Heart right ventricle (tissue), 16 donors: ENCODE measurements around the gene OR4C45. TPM values are rescaled to one million over a fixed set of nuclear protein-coding genes. Genes with fewer than 3 reads are reported as not detected.
"Not testable (repeated sequence)": the region's sequence is repeated elsewhere in the genome, so short reads cannot be mapped to it uniquely, and the experiment has no call there.

Experiments
- ATAC-seq, 8 donors: fragments of 200-7000 bp; cut with Tn5 transposase; one replicate each; pipeline ENCODE4 v1.9.1; 2020; ENCODE audit warnings: mild to moderate bottlenecking in 8 of 8, moderate library complexity in 8 of 8, moderate number of reproducible peaks in 1 of 8
- DNase-seq, 2 donors: peaks; one replicate each; pipeline ENCODE4 v3.0.0-alpha.2; 2020
- H3K27ac ChIP-seq, 10 donors: fragments of 200-600 bp; sonication (generic) in 2 of 10; one replicate each; pipeline versions ENCODE4 v1.5.0 to v1.8.0; 2020 to 2022; ENCODE audit warnings: mild to moderate bottlenecking in 3 of 10
- H3K27me3 ChIP-seq, 7 donors: fragments of 200-600 bp; one replicate each; pipeline ENCODE4 v1.8.0; 2021 to 2022; ENCODE audit warnings: mild to moderate bottlenecking in 2 of 7
- H3K36me3 ChIP-seq, 9 donors: fragments of 200-600 bp; sonication (generic) in 1 of 9; one replicate each; pipeline versions ENCODE4 v1.5.0 to v1.8.0; 2020 to 2022; ENCODE audit warnings: mild to moderate bottlenecking in 2 of 9
- H3K4me1 ChIP-seq, 9 donors: fragments of 200-600 bp; sonication (generic) in 1 of 9; one replicate each; pipeline versions ENCODE4 v1.5.0 to v1.8.0; 2020 to 2022; ENCODE audit warnings: mild to moderate bottlenecking in 4 of 9
- H3K4me3 ChIP-seq, 10 donors: fragments of 200-600 bp; sonication (generic) in 2 of 10; one replicate each; pipeline versions ENCODE4 v1.5.0 to v1.8.0; 2020 to 2022; ENCODE audit warnings: mild to moderate bottlenecking in 7 of 10, moderate library complexity in 2 of 10
- H3K9me3 ChIP-seq, 11 donors: fragments of 200-600 bp in 10 of 11; sonication (generic) in 2 of 11; one replicate each; pipeline versions ENCODE4 v1.5.0 to v1.8.0; 2013 to 2022; ENCODE audit warnings: mild to moderate bottlenecking in 2 of 11, control low read depth in 1 of 11, moderate library complexity in 1 of 11
- CTCF ChIP-seq, 9 donors: fragments of 200-600 bp; sonication (generic) in 2 of 9; IDR thresholded peaks; one replicate each; pipeline versions ENCODE4 v1.5.0 to v1.8.0; 2021 to 2022; ENCODE audit warnings: antibody characterized with exemption in 9 of 9, mild to moderate bottlenecking in 5 of 9, moderate library complexity in 1 of 9
- whole genome bisulfite sequencing, 2 donors: extraction: QIAGEN DNeasy Blood & Tissue Kit; methylation state at CpG; one replicate each; pipeline ENCODE4 v1.1.7; 2013; ENCODE audit warnings: inconsistent platforms in 1 of 2; 5-methylcytosine and 5-hydroxymethylcytosine counted together
- intact Hi-C, 10 donors: fragments of 100-400 bp; cut with DNase I; formaldehyde crosslinking; loops; one replicate each; pipeline versions ENCODE4 v1.11.1 to v1.14.2; 2022
- polyA plus RNA-seq, 2 donors: library from polyadenylated mRNA; stranded (reverse); fragments of 200-250 nt; gene quantifications; one replicate each; pipeline ENCODE4 v1.2.3, GENCODE V29; 2013
- total RNA-seq, 10 donors: library from RNA; stranded (reverse); fragmentation: NEBNext Ultra II Directional in 3 of 10; extraction: Animal tissue kit (Norgen Biotek cat#: 25700) in 3 of 10; gene quantifications; one replicate each; pipeline versions ENCODE4 v1.2.1 to v1.2.4, GENCODE V29; 2021 to 2023
- donor health status: Arrhythmogenic right ventricular cardiomyopathy.
- donor health status: ischemic (EF 13 %, LVEDD 7.1; RV severe dilation, severe dysfunction).
- donor health status: healthy with polysubstance abuse.
- donor health status: DM: no; HTN: yes; CAD: no.
- donor health status: DM: no; HTN: no; CAD: no.
- donor health status: ischemic (EF 25% LVEDD 6.9; RV normal size, moderate dysfunction).
- donor health status: ischemic (EF 25% LVEDD 5.7; RV mildly dilated, moderate dysfunction).
- donor health status: healthy.
- donor health status: DM: yes; HTN: yes; CAD: no.
- donor health status: Ischemic cardiomyopathy.
- donor health status: ischemic (EF 35%, LVEDD 5.7; RV mildly dilated, moderate dysfunction).
- donor health status: nonischemic (EF 11% LVEDD 7.7; RV severe dilation, severe dysfunction).
- donor health status: DM: yes; HTN: yes; CAD: no.
- donor health status: PGD.
- donor health status: ischemic (EF 29% LVEDD 5.4; RV normal size, mild dysfunction).
- donor health status: nonischemic (EF 23%, LVEDD 6.1; RV moderate dilation, normal function).

Gene OR4C45
- total and polyA plus RNA-seq, 12 donors, result not detected

- no peaks in the 10 kb centered on the region for H3K36me3 ChIP-seq
- no peak overlapping the region for H3K4me3 ChIP-seq
- no peak for ATAC-seq
Observed at GRCh38 chr11:50077526-50077925, 44.9 kb downstream of the OR4C45 start.

GRCh38 chr11:50078001-50078400 lies 45.3 kb downstream of the OR4C45 start:
- WGBS, 2 donors, result 69 to 74% methylated on average over 1 of the region's 1 CpG
- TF ChIP-seq CTCF (IDR thresholded peaks at IDR 0.05), result no peak

More at GRCh38 chr11:50077526-50077925, 44.9 kb downstream of the OR4C45 start:
- Histone ChIP-seq H3K9me3 (peaks cover 0 to 21% (median 0%) of the 10 kb centered on the region in 11 donors), H3K27ac (no peak overlapping the region), H3K27me3 (no peaks in the 10 kb centered on the region), H3K4me1 (no peaks in the 10 kb centered on the region)
- no peak for TF ChIP-seq CTCF (IDR thresholded peaks at IDR 0.05)
- no peak for DNase-seq
- 73 to 77% methylated on average over 5 of the region's 5 CpGs for WGBS, 2 donors
- intact Hi-C loops, result no loop called here

DNA sequence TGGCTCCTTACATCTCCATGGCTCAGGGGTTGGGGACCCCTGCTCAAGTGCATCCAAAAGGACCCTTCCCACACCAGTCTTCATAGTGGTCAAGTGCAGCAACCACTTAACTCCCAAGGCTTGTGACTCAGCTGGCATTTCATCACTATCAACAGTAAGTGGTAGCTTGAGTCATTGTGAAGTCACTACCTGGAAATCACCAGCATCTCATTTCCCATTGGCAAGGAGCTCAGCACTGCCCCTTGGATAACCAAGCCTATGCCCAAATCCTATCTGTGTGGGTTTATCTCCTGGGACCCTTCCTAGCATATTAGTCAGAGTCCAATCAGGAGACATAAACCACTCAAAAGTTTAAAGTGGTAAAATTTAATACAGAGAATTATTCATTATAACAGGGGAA lies 46.3 kb downstream of the OR4C45 start:
- ATAC-seq, DNase-seq, H3K27ac ChIP-seq, H3K4me3 ChIP-seq, H3K36me3 ChIP-seq, H3K27me3 ChIP-seq, H3K4me1 ChIP-seq, intact Hi-C loops: not testable (repeated sequence)
- H3K9me3 ChIP-seq, result peaks cover 0 to 21% (median 0%) of the 10 kb centered on the region in 11 donors

More at GRCh38 chr11:50078001-50078400, 45.3 kb downstream of the OR4C45 start:
- Histone ChIP-seq H3K36me3 (no peaks in the 10 kb centered on the region), H3K27ac (no peak overlapping the region), H3K27me3 (no peaks in the 10 kb centered on the region), H3K9me3 (peaks cover 0 to 21% (median 0%) of the 10 kb centered on the region in 11 donors), H3K4me3 (no peak overlapping the region), H3K4me1 (no peaks in the 10 kb centered on the region)
- DNase-seq (no peak), ATAC-seq (peak in 1 of 8 donors; percentile 15)
- intact Hi-C loops, result no loop called here

DNA sequence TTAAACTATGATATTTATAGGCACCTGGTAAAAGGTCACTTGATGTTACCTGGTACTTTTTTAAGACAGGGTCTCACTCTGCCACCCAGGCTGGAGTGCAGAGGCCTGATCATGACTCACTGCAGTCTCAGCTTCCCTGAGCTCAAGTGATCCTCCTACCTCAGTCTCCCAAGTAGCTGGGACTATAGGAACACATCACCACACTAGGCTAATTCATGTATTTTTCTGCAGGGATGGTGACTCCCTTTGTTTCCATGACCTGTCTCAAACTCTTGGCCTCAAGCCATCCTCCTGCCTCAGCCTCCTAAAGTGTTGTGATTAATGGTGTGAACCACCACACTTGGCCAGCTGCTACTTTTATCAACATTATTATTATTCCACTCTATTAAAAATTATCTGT lies 47.6 kb downstream of the OR4C45 start:
- no peak for ATAC-seq
- TF ChIP-seq CTCF (IDR thresholded peaks at IDR 0.05), result no peak
- intact Hi-C loops, result no loop called here

More for the DNA sequence above, 47.6 kb downstream of the OR4C45 start:
- H3K4me1 ChIP-seq, result no peaks in the 10 kb centered on the region
- no peaks in the 10 kb centered on the region for H3K27me3 ChIP-seq
- DNase-seq, result no peak
- no peak overlapping the region for H3K4me3 ChIP-seq
- H3K27ac ChIP-seq, result no peak overlapping the region
- H3K9me3 ChIP-seq, result peaks cover 0 to 15% (median 0%) of the 10 kb centered on the region in 11 donors
- H3K36me3 ChIP-seq, result no peaks in the 10 kb centered on the region

Other genes with a start within 250 kb of the OR4C45 start
- gene OR4C13, start 80.5 kb upstream of the OR4C45 start, total RNA-seq, result not detected
- not detected for gene OR4C13, start 80.5 kb upstream of the OR4C45 start, polyA plus RNA-seq
- not detected for gene OR4C12, start 50.3 kb upstream of the OR4C45 start, total RNA-seq
- not detected for gene OR4C12, start 50.3 kb upstream of the OR4C45 start, polyA plus RNA-seq